Trophoblast cell (in vitro differentiated cells and primary cell): ENCODE measurements around the gene CBL.

Experiments
- DNase-seq, 2 donors: peaks; one replicate each; pipeline ENCODE4 v3.0.0-alpha.2; 2016
- H2AFZ ChIP-seq: 2 replicates; pipeline ENCODE4 v1.6.1; 2013; ENCODE audit warnings: low read length, moderate library complexity, mild to moderate bottlenecking; ENCODE audit not compliant: insufficient read depth, poor library complexity
- H2AK5ac ChIP-seq: 2 replicates; pipeline ENCODE4 v1.6.1; 2013; ENCODE audit warnings: mild to moderate bottlenecking, low read length
- H2BK120ac ChIP-seq: 2 replicates; pipeline ENCODE4 v1.6.1; 2013; ENCODE audit warnings: low read length, mild to moderate bottlenecking, moderate library complexity; ENCODE audit not compliant: insufficient read depth, poor library complexity
- H2BK12ac ChIP-seq: 2 replicates; pipeline ENCODE4 v1.6.1; 2013; ENCODE audit warnings: mild to moderate bottlenecking, low read length, moderate library complexity
- H2BK5ac ChIP-seq: 2 replicates; pipeline ENCODE4 v1.6.1; 2013; ENCODE audit warnings: low read length, low read depth, moderate library complexity, mild to moderate bottlenecking; ENCODE audit not compliant: poor library complexity
- H3K14ac ChIP-seq: 2 replicates; pipeline ENCODE4 v1.6.1; 2013; ENCODE audit warnings: mild to moderate bottlenecking, low read length
- H3K18ac ChIP-seq: 2 replicates; pipeline ENCODE4 v1.6.1; 2013; ENCODE audit warnings: mild to moderate bottlenecking, low read length
- H3K23ac ChIP-seq: 2 replicates; pipeline ENCODE4 v1.6.1; 2013; ENCODE audit warnings: low read length
- H3K27ac ChIP-seq: 2 replicates; pipeline ENCODE4 v1.5.1; 2013; ENCODE audit warnings: low read depth, mild to moderate bottlenecking, inconsistent platforms, low read length, moderate library complexity
- H3K27me3 ChIP-seq: 2 replicates; pipeline ENCODE4 v1.6.1; 2013; ENCODE audit warnings: inconsistent platforms, mild to moderate bottlenecking, low read length, moderate library complexity; ENCODE audit not compliant: insufficient read depth
- H3K36me3 ChIP-seq, 2 experiments: 1 replicate in 1 of 2; 2 replicates in 1 of 2; pipeline ENCODE4 v1.6.1; 2013; ENCODE audit warnings: low read length in 2 of 2, mild to moderate bottlenecking in 2 of 2, moderate library complexity in 1 of 2; ENCODE audit not compliant: insufficient read depth in 2 of 2, control insufficient read depth in 1 of 2
- H3K4ac ChIP-seq: 2 replicates; pipeline ENCODE4 v1.6.1; 2013; ENCODE audit warnings: low read depth, mild to moderate bottlenecking, low read length, moderate library complexity
- H3K4me1 ChIP-seq, 2 experiments: 1 replicate in 1 of 2; 2 replicates in 1 of 2; pipeline ENCODE4 v1.6.1; 2013; ENCODE audit warnings: low read length in 2 of 2, mild to moderate bottlenecking in 2 of 2, moderate library complexity in 1 of 2; ENCODE audit not compliant: insufficient read depth in 2 of 2, control insufficient read depth in 1 of 2
- H3K4me2 ChIP-seq: 2 replicates; pipeline ENCODE4 v1.6.1; 2013; ENCODE audit warnings: inconsistent platforms, mild to moderate bottlenecking, low read length, moderate library complexity
- H3K4me3 ChIP-seq: 2 replicates; pipeline ENCODE4 v1.5.1; 2013; ENCODE audit warnings: mild to moderate bottlenecking, low read depth, low read length, inconsistent platforms
- H3K79me1 ChIP-seq: one replicate; pipeline ENCODE4 v1.6.1; 2013; ENCODE audit warnings: low read length
- H3K79me2 ChIP-seq: 2 replicates; pipeline ENCODE4 v1.6.1; 2013; ENCODE audit warnings: low read length, mild to moderate bottlenecking; ENCODE audit not compliant: control insufficient read depth, insufficient read depth, poor library complexity
- H3K9ac ChIP-seq: 2 replicates; pipeline ENCODE4 v1.6.1; 2013; ENCODE audit warnings: mild to moderate bottlenecking, low read length
- H3K9me3 ChIP-seq: 2 replicates; pipeline ENCODE4 v1.6.1; 2013; ENCODE audit warnings: low read depth, mild to moderate bottlenecking, control low read depth, inconsistent platforms, low read length; ENCODE audit not compliant: insufficient read depth
- H4K12ac ChIP-seq: 2 replicates; pipeline ENCODE4 v1.6.1; 2013; ENCODE audit warnings: low read depth, mild to moderate bottlenecking, low read length, moderate library complexity
- H4K8ac ChIP-seq: 2 replicates; pipeline ENCODE4 v1.6.1; 2013; ENCODE audit warnings: low read depth, mild to moderate bottlenecking, low read length, moderate library complexity
- H4K91ac ChIP-seq: one replicate; pipeline ENCODE4 v1.6.1; 2013; ENCODE audit warnings: low read depth, mild to moderate bottlenecking, low read length, moderate library complexity
- WGBS: extraction: QIAGEN DNeasy Blood & Tissue Kit; methylation state at CpG from one replicate; pipeline ENCODE4 v1.1.7; 2013; ENCODE audit warnings: missing lambda C conversion rate; ENCODE audit not compliant: insufficient read length, insufficient coverage; ENCODE audit errors: extremely low coverage; 5-methylcytosine and 5-hydroxymethylcytosine counted together

CBL gene

DNA sequence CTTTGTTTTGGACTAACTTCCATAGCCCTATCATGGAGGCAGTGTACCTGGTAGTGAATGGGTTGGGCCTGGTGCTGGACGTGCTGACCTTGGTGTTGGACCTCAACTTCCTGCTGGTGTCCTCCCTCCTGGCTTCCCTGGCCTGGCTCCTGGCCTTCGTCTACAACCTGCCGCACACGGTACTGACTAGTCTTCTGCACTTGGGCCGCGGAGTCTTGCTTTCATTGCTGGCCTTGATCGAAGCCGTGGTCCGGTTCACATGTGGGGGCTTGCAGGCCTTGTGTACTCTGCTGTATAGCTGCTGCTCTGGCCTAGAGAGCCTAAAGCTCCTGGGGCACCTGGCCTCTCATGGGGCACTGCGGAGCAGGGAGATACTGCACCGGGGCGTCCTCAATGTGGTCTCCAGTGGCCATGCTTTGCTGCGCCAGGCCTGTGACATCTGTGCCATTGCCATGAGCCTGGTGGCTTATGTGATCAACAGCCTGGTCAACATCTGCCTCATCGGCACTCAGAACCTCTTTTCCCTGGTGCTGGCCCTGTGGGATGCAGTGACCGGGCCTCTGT lies 129.0 kb downstream of the CBL start:
- Histone ChIP-seq H3K4me2 (peak overlapping the region; percentile 81), H3K79me1 (peaks cover 12% of the 10 kb centered on the region), H3K14ac (no peak overlapping the region), H2BK120ac (no peak overlapping the region), H3K9ac (no peak overlapping the region), H3K36me3 (peaks cover 11 to 12% of the 10 kb centered on the region in 2 experiments), H3K9me3 (peaks cover 2% of the 10 kb centered on the region), H4K12ac (peak overlapping the region; percentile 4), H3K27me3 (peaks cover 12% of the 10 kb centered on the region), H4K8ac (peak overlapping the region; percentile 87), H3K4me3 (peak overlapping the region; percentile 89), H3K79me2 (peaks cover 9% of the 10 kb centered on the region), H2AFZ (no peak overlapping the region), H4K91ac (peak overlapping the region; percentile 71), H2BK12ac (no peak overlapping the region), H2AK5ac (no peak overlapping the region), H3K23ac (no peak overlapping the region), H2BK5ac (no peak overlapping the region), H3K27ac (no peak overlapping the region), H3K18ac (peak overlapping the region; percentile 31), H3K4me1 (peaks cover 28 to 39% of the 10 kb centered on the region in 2 experiments), H3K4ac (peak overlapping the region; percentile 59)
- no peak for DNase-seq
- WGBS = no CpG with 5 or more reads among the region's 15 CpGs

- no peak overlapping the region for H4K91ac ChIP-seq
- no peak overlapping the region for H4K12ac ChIP-seq
- peak overlapping the region; percentile 34 for H3K18ac ChIP-seq
- no peak overlapping the region for H4K8ac ChIP-seq
- H3K27me3 ChIP-seq = peaks cover 18% of the 10 kb centered on the region
- H3K27ac ChIP-seq = no peak overlapping the region
- H3K9ac ChIP-seq = no peak overlapping the region
- H3K4me3 ChIP-seq = no peak overlapping the region
- H3K23ac ChIP-seq = no peak overlapping the region
- H2BK120ac ChIP-seq = no peak overlapping the region
- DNase-seq = no peak
- no peak overlapping the region for H2AFZ ChIP-seq
- peak overlapping the region; percentile 81 for H3K4me2 ChIP-seq
- no peak overlapping the region for H2AK5ac ChIP-seq
- H2BK5ac ChIP-seq = no peak overlapping the region
- no CpG with 5 or more reads among the region's 30 CpGs for WGBS
- no peak overlapping the region for H3K14ac ChIP-seq
- H2BK12ac ChIP-seq = no peak overlapping the region
- peaks cover 13% of the 10 kb centered on the region for H3K79me1 ChIP-seq
- H3K36me3 ChIP-seq = peaks cover 11 to 12% of the 10 kb centered on the region in 2 experiments
- peak overlapping the region; percentile 3 for H3K4ac ChIP-seq
- peaks cover 31 to 41% of the 10 kb centered on the region in 2 experiments for H3K4me1 ChIP-seq
- H3K9me3 ChIP-seq = peaks cover 2% of the 10 kb centered on the region
- peaks cover 9% of the 10 kb centered on the region for H3K79me2 ChIP-seq
These were observed 129.8 kb downstream of the CBL start for GRCh38 chr11:119335655-119336543.

DNA sequence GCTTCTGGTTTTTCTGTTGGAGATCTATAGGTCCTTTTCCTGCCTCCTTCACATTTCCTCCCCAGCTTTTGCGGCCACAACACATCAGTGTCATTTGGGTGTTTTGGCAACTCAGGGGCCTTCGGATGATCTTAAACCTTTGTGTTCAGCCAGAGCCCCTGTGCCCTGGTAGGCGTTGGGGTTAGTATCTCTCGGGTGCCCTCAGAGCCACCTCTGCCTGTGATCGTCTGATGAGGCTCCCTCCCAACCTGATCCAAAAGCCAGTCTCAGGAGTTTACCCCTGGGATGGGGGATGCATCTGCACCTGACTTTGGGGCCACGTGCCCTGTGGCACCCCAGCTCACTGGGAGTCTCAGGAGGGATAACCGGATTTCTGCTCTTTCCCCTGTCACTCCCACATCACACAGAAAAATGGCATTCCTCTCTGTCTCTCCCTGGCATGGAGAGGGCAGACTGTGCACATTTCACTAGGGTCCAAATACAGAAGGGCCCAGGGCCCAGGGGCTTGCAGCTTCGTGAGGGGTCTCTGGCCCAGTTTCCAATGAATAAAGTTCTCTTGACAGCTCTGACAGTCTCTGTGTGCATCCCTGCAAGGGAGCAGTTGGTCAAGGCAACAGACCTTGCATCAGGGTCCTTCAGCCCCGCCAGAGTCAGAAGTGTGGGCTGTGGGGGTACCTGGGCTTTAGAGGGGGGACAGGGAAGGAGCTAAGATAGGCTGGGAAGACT lies 130.8 kb downstream of the CBL start:
- Histone ChIP-seq H3K4ac (no peak overlapping the region), H3K79me1 (peaks cover 13% of the 10 kb centered on the region), H3K9me3 (peaks cover 2% of the 10 kb centered on the region), H3K23ac (no peak overlapping the region), H3K4me2 (peak overlapping the region; percentile 52), H3K4me3 (no peak overlapping the region), H3K36me3 (peaks cover 11 to 12% of the 10 kb centered on the region in 2 experiments), H2AK5ac (no peak overlapping the region), H2BK120ac (no peak overlapping the region), H3K14ac (no peak overlapping the region), H2BK12ac (no peak overlapping the region), H3K18ac (no peak overlapping the region), H3K27ac (peak overlapping the region; percentile 86), H4K12ac (peak overlapping the region; percentile 19), H2BK5ac (no peak overlapping the region), H4K8ac (no peak overlapping the region), H3K9ac (peak overlapping the region; percentile 13), H3K4me1 (peaks cover 31 to 41% of the 10 kb centered on the region in 2 experiments), H4K91ac (no peak overlapping the region), H3K79me2 (peaks cover 9% of the 10 kb centered on the region), H2AFZ (no peak overlapping the region), H3K27me3 (peaks cover 26% of the 10 kb centered on the region)
- no CpG with 5 or more reads among the region's 9 CpGs for WGBS
- DNase-seq = no peak

DNA sequence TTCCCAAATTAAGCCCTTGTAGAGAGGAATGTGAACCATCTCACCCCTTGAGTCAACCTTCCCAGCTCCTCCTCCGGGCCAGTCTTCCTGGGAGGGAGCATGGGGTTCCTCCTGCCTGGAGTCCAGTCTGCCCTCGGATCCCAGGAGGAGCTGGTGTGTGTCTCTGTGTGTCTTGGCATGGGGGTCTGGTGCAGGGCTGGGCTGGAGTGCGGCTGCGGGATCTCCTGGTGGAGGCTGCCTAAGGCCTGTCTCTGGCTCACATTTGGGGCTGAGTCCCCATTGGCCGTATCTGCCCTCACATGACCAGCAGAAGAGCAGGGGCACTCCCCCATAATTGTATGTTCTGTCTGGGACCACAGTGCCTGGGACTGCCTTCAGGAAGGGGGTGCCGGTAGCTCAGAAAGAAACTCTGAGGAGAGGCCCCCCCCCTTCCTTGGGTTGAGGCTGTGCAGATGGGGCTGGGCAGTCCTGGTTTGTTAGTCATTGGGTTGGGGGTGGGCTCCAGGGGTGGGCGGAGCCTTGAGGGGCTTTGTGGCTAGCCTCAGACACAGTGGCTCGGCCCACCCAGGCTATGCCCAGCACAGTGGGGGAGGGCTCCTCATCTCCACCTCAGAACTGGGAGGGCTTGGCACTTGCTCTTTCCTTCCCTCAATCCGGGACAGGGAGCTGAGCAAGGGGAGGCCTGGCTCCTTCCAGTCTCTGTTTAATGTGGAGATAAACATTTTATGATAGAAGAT lies 131.6 kb downstream of the CBL start:
- H3K27me3 ChIP-seq = peaks cover 26% of the 10 kb centered on the region
- H2BK120ac ChIP-seq = peak overlapping the region; percentile 54
- peak overlapping the region; percentile 56 for H4K12ac ChIP-seq
- peak overlapping the region; percentile 21 for H3K4ac ChIP-seq
- peak overlapping the region; percentile 57 for H3K4me2 ChIP-seq
- WGBS = no CpG with 5 or more reads among the region's 9 CpGs
- peaks cover 11 to 12% of the 10 kb centered on the region in 2 experiments for H3K36me3 ChIP-seq
- H4K8ac ChIP-seq = peak overlapping the region; percentile 73
- H3K18ac ChIP-seq = peak overlapping the region; percentile 69
- H3K9me3 ChIP-seq = peaks cover 2% of the 10 kb centered on the region
- peaks cover 13% of the 10 kb centered on the region for H3K79me1 ChIP-seq
- H3K27ac ChIP-seq = peak overlapping the region; percentile 86
- no peak overlapping the region for H2BK12ac ChIP-seq
- no peak overlapping the region for H2AK5ac ChIP-seq
- DNase-seq = no peak
- H2AFZ ChIP-seq = peak overlapping the region; percentile 32
- H3K79me2 ChIP-seq = peaks cover 9% of the 10 kb centered on the region
- no peak overlapping the region for H3K23ac ChIP-seq
- H4K91ac ChIP-seq = peak overlapping the region; percentile 68
- peak overlapping the region; percentile 25 for H3K9ac ChIP-seq
- peak overlapping the region; percentile 52 for H2BK5ac ChIP-seq
- H3K4me1 ChIP-seq = peaks cover 31 to 41% of the 10 kb centered on the region in 2 experiments
- no peak overlapping the region for H3K4me3 ChIP-seq
- H3K14ac ChIP-seq = peak overlapping the region; percentile 51
